GM18517 (cell line): ENCODE data around the gene TAC4.

Source experiments
- ATAC-seq: cut with Tn5 transposase; IDR thresholded peaks from one replicate; pipeline ENCODE4 v1.9.1; 2021; ENCODE audit warnings: mild to moderate bottlenecking, moderate library complexity; ENCODE audit not compliant: unreplicated experiment

The TAC4 gene

GRCh38 chr17:49848019-49848473 is at the start of gene TAC4:
TAC4 (minus strand) TSS chr17:49848069; CDS start chr17:49848017, 52 bp downstream.
- ATAC-seq, result no peak

GRCh38 chr17:49896860-49897259 is 49.0 kb upstream of the TAC4 start:
- ATAC-seq, result no peak

GRCh38 chr17:49896222-49896621 is 48.4 kb upstream of the TAC4 start:
- no peak for ATAC-seq

GRCh38 chr17:49895812-49896211 is 47.9 kb upstream of the TAC4 start:
- ATAC-seq, result no peak

- ATAC-seq, result no peak
Measured at GRCh38 chr17:49894761-49895160, 46.9 kb upstream of the TAC4 start.

- ATAC-seq, result no peak
Measured at GRCh38 chr17:49891694-49892389, 44.0 kb upstream of the TAC4 start.

GRCh38 chr17:49891271-49891670 is 43.4 kb upstream of the TAC4 start:
- no peak for ATAC-seq

GRCh38 chr17:49890852-49891251 is 43.0 kb upstream of the TAC4 start:
- no peak for ATAC-seq

- no peak for ATAC-seq
Measured at GRCh38 chr17:49890077-49890821, 42.4 kb upstream of the TAC4 start.

- no peak for ATAC-seq
Measured at GRCh38 chr17:49889500-49889899, 41.6 kb upstream of the TAC4 start.

- no peak for ATAC-seq
Measured at GRCh38 chr17:49887744-49888360, 40.0 kb upstream of the TAC4 start.

- no peak for ATAC-seq
Measured at GRCh38 chr17:49887086-49887743, 39.3 kb upstream of the TAC4 start.

GRCh38 chr17:49886036-49886435 is 38.2 kb upstream of the TAC4 start:
- ATAC-seq, result no peak

- no peak for ATAC-seq
Measured at GRCh38 chr17:49882434-49882833, 34.6 kb upstream of the TAC4 start.

- no peak for ATAC-seq
Measured at GRCh38 chr17:49881054-49881402, 33.2 kb upstream of the TAC4 start.

- no peak for ATAC-seq
Measured at GRCh38 chr17:49880291-49881053, 32.6 kb upstream of the TAC4 start.

- no peak for ATAC-seq
Measured at GRCh38 chr17:49878931-49879904, 31.3 kb upstream of the TAC4 start.

- ATAC-seq, result no peak
Measured at GRCh38 chr17:49875685-49876084, 27.8 kb upstream of the TAC4 start.

- ATAC-seq, result no peak
Measured at GRCh38 chr17:49874911-49875310, 27.0 kb upstream of the TAC4 start.

- no peak for ATAC-seq
Measured at GRCh38 chr17:49873926-49874325, 26.1 kb upstream of the TAC4 start.
